GM12878 (cell line): Measurements from ENCODE around the gene HSPA2. TPM values are rescaled to one million over a fixed set of nuclear protein-coding genes. Genes with fewer than 3 reads are reported as not detected.

ENCODE experiments used
- ATAC-seq: fragments of 200-7000 bp; cut with Tn5 transposase; 3 replicates; pipeline ENCODE4 v1.9.1; 2020; ENCODE audit warnings: mild to moderate bottlenecking, moderate library complexity
- BruUV-seq: library from RNA; stranded (reverse); fragments of 400-500 nt; replicated peaks from 2 replicates; lab custom pipeline; 2021; lab: Mats Ljungman, UMichigan
- CTCF ChIA-PET: fragments of 300-600 bp; sonication (Branson Sonifier 250); formaldehyde crosslinking; extraction: SDS; loops from one replicate; lab custom pipeline; 2021; ENCODE audit warnings: inconsistent platforms; lab: Yijun Ruan, JAX
- POLR2A ChIA-PET: fragments of 350-600 bp; formaldehyde crosslinking; extraction: SDS; loops from one replicate; lab custom pipeline; 2021; ENCODE audit warnings: inconsistent platforms; lab: Charles Lee
- RAD21 ChIA-PET: fragments of 300-600 bp; sonication (Branson Sonifier 250); formaldehyde crosslinking; loops from one replicate; lab custom pipeline; 2023; ENCODE audit warnings: antibody characterized with exemption; ENCODE audit not compliant: unreplicated experiment; lab: Charles Lee
- SMC1A ChIA-PET: fragments of 300-600 bp; sonication (Branson Sonifier 250); formaldehyde crosslinking; loops from one replicate; lab custom pipeline; 2023; ENCODE audit not compliant: unreplicated experiment, uncharacterized antibody; lab: Charles Lee
- DNase-seq: peaks from one replicate; pipeline ENCODE4 v3.0.0-alpha.2; 2011; ENCODE audit warnings: low read depth, low spot score
- FAIRE-seq: peaks from 3 replicates; lab custom pipeline; 2011; peaks lifted over from hg19 to GRCh38; lab: Jason Lieb, UNC
- H2AFZ ChIP-seq: 2 replicates; pipeline ENCODE4 v1.6.0; 2011; ENCODE audit warnings: low read depth, low read length, control low read depth; ENCODE audit not compliant: control insufficient read depth
- H3K27ac ChIP-seq: 2 replicates; pipeline ENCODE4 v1.5.1; 2011; ENCODE audit warnings: control low read depth; ENCODE audit not compliant: control insufficient read depth, insufficient read depth
- H3K27me3 ChIP-seq, 2 experiments: replicated peaks in 1 of 2; 2 replicates each; pipeline versions ENCODE4 v1.6.0 to v1.6.1; 2011; ENCODE audit warnings: low read length in 1 of 2; ENCODE audit not compliant: control insufficient read depth in 2 of 2, insufficient read depth in 2 of 2
- H3K36me3 ChIP-seq, 2 experiments: 2 replicates each; pipeline ENCODE4 v1.5.1; 2011; ENCODE audit warnings: low read length in 1 of 2; ENCODE audit not compliant: control insufficient read depth in 2 of 2, insufficient read depth in 2 of 2
- H3K4me1 ChIP-seq: 2 replicates; pipeline ENCODE4 v1.6.1; 2011; ENCODE audit warnings: mild to moderate bottlenecking, low read length, moderate library complexity, mixed read lengths; ENCODE audit not compliant: control insufficient read depth, insufficient read depth
- H3K4me2 ChIP-seq: 2 replicates; pipeline ENCODE4 v1.6.0; 2011; ENCODE audit warnings: control low read depth; ENCODE audit not compliant: control insufficient read depth, insufficient read depth
- H3K4me3 ChIP-seq: fragments of 200-600 bp; sonication (generic); 2 replicates; pipeline ENCODE4 v1.5.1; 2016
- H3K79me2 ChIP-seq: 2 replicates; pipeline ENCODE4 v1.6.0; 2011; ENCODE audit warnings: low read length; ENCODE audit not compliant: control insufficient read depth, insufficient read depth
- H3K9ac ChIP-seq: 2 replicates; pipeline ENCODE4 v1.8.0; 2011; ENCODE audit warnings: low read length, control low read depth, mixed read lengths; ENCODE audit not compliant: control insufficient read depth, insufficient read depth
- H3K9me3 ChIP-seq: replicated peaks from 3 replicates; pipeline ENCODE4 v1.5.1; 2011; ENCODE audit warnings: mild to moderate bottlenecking, low read length; ENCODE audit not compliant: control insufficient read depth, insufficient read depth
- H4K20me1 ChIP-seq: 2 replicates; pipeline ENCODE4 v1.6.0; 2011; ENCODE audit not compliant: control insufficient read depth, insufficient read depth
- BACH1 ChIP-seq: fragments of 450-650 bp; IDR thresholded peaks from 2 replicates; pipeline ENCODE4 v1.6.1; 2017; ENCODE audit warnings: mild to moderate bottlenecking, borderline replicate concordance
- CBFB ChIP-seq: IDR thresholded peaks from 2 replicates; pipeline ENCODE4 v1.6.1; 2016; ENCODE audit warnings: antibody characterized with exemption, low read depth
- E2F4 ChIP-seq: IDR thresholded peaks from 2 replicates; pipeline ENCODE4 v1.6.1; 2012; ENCODE audit warnings: low read depth, low read length, improper control_type of control experiment
- EP300 ChIP-seq, 2 experiments: fragments of 150-350 bp in 1 of 2; IDR thresholded peaks; 2 replicates each; pipeline ENCODE4 v1.6.1; 2011 to 2012; ENCODE audit warnings: low read depth in 2 of 2, low read length in 2 of 2, borderline replicate concordance in 1 of 2, improper control_type of control experiment in 1 of 2, inconsistent platforms in 1 of 2; ENCODE audit not compliant: control insufficient read depth in 1 of 2
- IKZF1 ChIP-seq: fragments of 450-650 bp; conservative IDR thresholded peaks from 2 replicates; pipeline ENCODE4 v1.6.1; 2017; ENCODE audit warnings: antibody characterized with exemption, mild to moderate bottlenecking
- JUND ChIP-seq: IDR thresholded peaks from 2 replicates; pipeline ENCODE4 v1.6.1; 2012; ENCODE audit warnings: low read depth, mild to moderate bottlenecking, low read length, improper control_type of control experiment, moderate library complexity
- NFYB ChIP-seq: IDR thresholded peaks from 2 replicates; pipeline ENCODE4 v1.6.1; 2011; ENCODE audit warnings: low read depth, mild to moderate bottlenecking, low read length, improper control_type of control experiment, moderate library complexity; ENCODE audit not compliant: insufficient read depth
- RB1 ChIP-seq: fragments of 450-650 bp; formaldehyde crosslinking; IDR thresholded peaks from 2 replicates; pipeline ENCODE4 v1.6.1; 2017; ENCODE audit warnings: mild to moderate bottlenecking, borderline replicate concordance
- REST ChIP-seq: IDR thresholded peaks from 2 replicates; pipeline ENCODE4 v1.6.1; 2012; ENCODE audit warnings: mild to moderate bottlenecking, low read depth, low read length
- SREBF2 ChIP-seq: IDR thresholded peaks from 2 replicates; pipeline ENCODE4 v1.6.1; 2012; ENCODE audit warnings: mild to moderate bottlenecking, low read length
- STAT1 ChIP-seq: fragments of 450-650 bp; conservative IDR thresholded peaks from 2 replicates; pipeline ENCODE4 v1.6.1; 2014; ENCODE audit warnings: antibody characterized with exemption, mild to moderate bottlenecking
- SUZ12 ChIP-seq: fragments of 200-600 bp; sonication (generic); IDR thresholded peaks from one replicate; pipeline ENCODE4 v1.6.1; 2018; ENCODE audit warnings: antibody characterized with exemption, mild to moderate bottlenecking; ENCODE audit not compliant: unreplicated experiment
- TBL1XR1 ChIP-seq: IDR thresholded peaks from 2 replicates; pipeline ENCODE4 v1.6.1; 2012; ENCODE audit warnings: low read depth, low read length, improper control_type of control experiment
- WRNIP1 ChIP-seq: IDR thresholded peaks from 2 replicates; pipeline ENCODE4 v1.6.1; 2011; ENCODE audit warnings: low read depth, low read length, improper control_type of control experiment, borderline replicate concordance
- ZNF207 ChIP-seq: fragments of 450-650 bp; IDR thresholded peaks from 2 replicates; pipeline ENCODE4 v1.6.1; 2014; ENCODE audit warnings: antibody characterized with exemption, mild to moderate bottlenecking, borderline replicate concordance
- ZNF622 ChIP-seq: fragments of 450-650 bp; IDR thresholded peaks from 2 replicates; pipeline ENCODE4 v1.6.1; 2017; ENCODE audit warnings: mild to moderate bottlenecking, inconsistent platforms
- WGBS: methylation state at CpG from one replicate; pipeline ENCODE4 v1.1.6; 2016; ENCODE audit warnings: low lambda C conversion rate; ENCODE audit not compliant: insufficient replicate concordance, insufficient coverage; ENCODE audit errors: missing lambda C conversion rate; 5-methylcytosine and 5-hydroxymethylcytosine counted together
- in situ Hi-C: fragments of 300-500 bp; cut with MboI; formaldehyde crosslinking; loops from 9 replicates; pipeline ENCODE4 v1.14.3; 2018; ENCODE audit warnings: mixed read lengths
- intact Hi-C: fragments of 100-400 bp; cut with micrococcal nuclease; formaldehyde crosslinking; loops from one replicate; pipeline ENCODE4 v1.14.2; 2022; ENCODE audit not compliant: unreplicated experiment
- polyA plus RNA-seq, 11 experiments: library from polyadenylated mRNA; depleted of rRNA in 4 of 11; unstranded in 6 of 11; stranded (reverse) in 5 of 11; fragments of >200 nt; fragmentation: Nextera tagmentation in 4 of 11; fragmentation: Illumina TruSeq in 1 of 11; extraction: Ambion mirVana in 4 of 11; extraction: Trizol in 1 of 11; gene quantifications; 1 replicate in 1 of 11; 2 replicates in 10 of 11; pipeline versions ENCODE4 v1.2.1 to v1.2.3, GENCODE V29; 2011 to 2016; ENCODE audit warnings: inconsistent platforms in 2 of 11, missing spikeins in 2 of 11, low read depth in 1 of 11
- total RNA-seq, 4 experiments: library from RNA; depleted of rRNA in 3 of 4; stranded (reverse); fragments of >200 nt in 3 of 4; fragmentation: Illumina TruSeq in 1 of 4; extraction: Trizol in 1 of 4; gene quantifications; 2 replicates each; pipeline versions ENCODE4 v1.2.1 to v1.2.3, GENCODE V29; 2013 to 2021

Gene HSPA2
- total and polyA plus RNA-seq, 10 of the 15 experiments (the other 5 are each of a cell fraction or from before 2014, with no cell fraction given), result 0.02 to 1.2 (median 0.65) TPM

- intact Hi-C loops, result no loop called here
- DNase-seq, result no peak
Observed at GRCh38 chr14:64580467-64580866, 39.9 kb downstream of the HSPA2 start.

DNA sequence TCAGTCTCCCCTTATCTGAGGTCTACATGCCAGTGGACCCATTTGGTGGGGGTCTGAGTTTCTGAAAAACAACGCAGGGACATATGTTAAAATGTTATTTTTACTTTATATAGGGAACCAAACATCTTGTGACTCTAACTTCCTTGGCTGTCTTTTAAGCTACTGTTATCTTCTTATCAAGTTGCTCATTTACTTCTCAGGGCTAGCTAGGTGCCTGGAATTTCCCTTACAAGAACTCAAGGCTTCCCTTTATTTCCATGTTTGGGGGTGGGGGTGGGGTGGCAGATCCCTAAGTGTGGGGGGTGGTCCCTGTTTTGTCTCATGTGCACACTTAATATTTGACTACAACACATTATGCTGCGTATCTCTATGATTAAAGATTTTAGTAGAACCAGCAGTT lies 40.8 kb downstream of the HSPA2 start:
- no peaks in the 10 kb centered on the region for H3K36me3 ChIP-seq
- WGBS, result 34% methylated on average over 2 of the region's 2 CpGs
- in situ Hi-C loops, result no loop called here
- no peak overlapping the region for H3K4me3 ChIP-seq
- no TSS peak for BruUV-seq
- no peak for FAIRE-seq
- RAD21 ChIA-PET, result interaction anchor here (0.6 kb wide), 1 partner anchor 51 kb away, joined by 3 read pairs; no protein-coding TSS in a partner anchor
- TF ChIP-seq SREBF2, result no peak
- no peak for TF ChIP-seq TBL1XR1
- TF ChIP-seq IKZF1, result no peak
- no peak for TF ChIP-seq REST
- no peak for TF ChIP-seq CBFB
- no peak for TF ChIP-seq JUND
- no peak for TF ChIP-seq EP300 (IDR thresholded peaks at IDR 0.05; ENCODE audit: borderline replicate concordance in 1 of 2, control insufficient read depth in 1 of 2, low read depth in 2 of 2, low read length in 2 of 2)
- POLR2A ChIA-PET, result no interaction called here
- no peak overlapping the region for H2AFZ ChIP-seq
- no peaks in the 10 kb centered on the region for H4K20me1 ChIP-seq
- H3K9ac ChIP-seq, result no peak overlapping the region
- intact Hi-C loops, result no loop called here
- H3K27me3 ChIP-seq, result no peaks in the 10 kb centered on the region; a peak in 1 of 4 replicates
- no peak for DNase-seq
- H3K27ac ChIP-seq, result no peak overlapping the region
- H3K79me2 ChIP-seq, result no peaks in the 10 kb centered on the region
- no peak for ATAC-seq
- SMC1A ChIA-PET, result no interaction called here
- no peak overlapping the region for H3K4me2 ChIP-seq
- H3K9me3 ChIP-seq, result no peaks in the 10 kb centered on the region
- H3K4me1 ChIP-seq, result no peaks in the 10 kb centered on the region
- CTCF ChIA-PET, result interaction anchor here (0.6 kb wide), 1 partner anchor 13 kb away, joined by 3 read pairs; no protein-coding TSS in a partner anchor

More at GRCh38 chr14:64580467-64580866, 39.9 kb downstream of the HSPA2 start:
- CTCF ChIA-PET, result no interaction called here
- BruUV-seq, result no TSS peak
- FAIRE-seq, result no peak
- Histone ChIP-seq H3K27ac (no peak overlapping the region), H3K9ac (no peak overlapping the region), H2AFZ (no peak overlapping the region), H3K79me2 (no peaks in the 10 kb centered on the region), H4K20me1 (no peaks in the 10 kb centered on the region), H3K4me3 (no peak overlapping the region), H3K36me3 (no peaks in the 10 kb centered on the region), H3K9me3 (no peaks in the 10 kb centered on the region), H3K27me3 (no peaks in the 10 kb centered on the region; a peak in 1 of 4 replicates), H3K4me2 (no peak overlapping the region), H3K4me1 (no peaks in the 10 kb centered on the region)
- in situ Hi-C loops, result no loop called here
- no peak for ATAC-seq
- no peak for TF ChIP-seq WRNIP1
- no peak for TF ChIP-seq STAT1
- TF ChIP-seq ZNF622, result no peak
- no peak for TF ChIP-seq ZNF207
- no peak for TF ChIP-seq RB1
- TF ChIP-seq SUZ12, result no peak
- no peak for TF ChIP-seq NFYB
- TF ChIP-seq E2F4, result no peak
- TF ChIP-seq BACH1, result no peak
- POLR2A ChIA-PET, result no interaction called here
- SMC1A ChIA-PET, result no interaction called here
- WGBS, result 86% methylated on average over 7 of the region's 7 CpGs
- RAD21 ChIA-PET, result no interaction called here
